K562 (cell line): ENCODE data around the gene CNPY4. TPM values are rescaled to one million over a fixed set of nuclear protein-coding genes. Genes with fewer than 3 reads are reported as not detected.

Experiments used
- ATAC-seq: fragments of 200-7000 bp; cut with Tn5 transposase; 3 replicates; pipeline ENCODE4 v1.9.1; 2020; ENCODE audit warnings: moderate library complexity
- BruUV-seq: library from RNA; stranded (reverse); fragments of 400-500 nt; replicated peaks from 2 replicates; lab custom pipeline; 2021; lab: Mats Ljungman, UMichigan
- CTCF ChIA-PET: fragments of 300-600 bp; formaldehyde crosslinking; extraction: SDS; loops from one replicate; lab custom pipeline; 2021; ENCODE audit warnings: low intra/inter-chr PET ratio; lab: Yijun Ruan, JAX
- POLR2A ChIA-PET: fragments of 300-600, 350-650 bp; sonication (Branson Sonifier 250); formaldehyde crosslinking; extraction: SDS; loops from one replicate; lab custom pipeline; 2021; ENCODE audit warnings: antibody characterized with exemption, inconsistent platforms; lab: Yijun Ruan, JAX
- DNase-seq, 4 experiments: peaks; one replicate each; pipeline versions ENCODE4 v3.0.0 to v3.0.0-alpha.2; 2011 to 2018; ENCODE audit warnings: low spot score in 3 of 4, mixed read lengths in 3 of 4; ENCODE audit errors: extremely low read depth in 1 of 4
- FAIRE-seq: peaks from 2 replicates; lab custom pipeline; 2011; peaks lifted over from hg19 to GRCh38; lab: Jason Lieb, UNC
- H2AFZ ChIP-seq: 2 replicates; pipeline ENCODE4 v1.6.0; 2011; ENCODE audit warnings: low read depth, low read length, control low read depth, inconsistent platforms
- H3K27ac ChIP-seq: fragments of 200-600 bp; 3 replicates; pipeline ENCODE4 v1.8.0; 2011; ENCODE audit warnings: low read depth, mild to moderate bottlenecking, control low read depth, inconsistent platforms, low read length, moderate library complexity, mixed read lengths; ENCODE audit errors: extremely low read depth
- H3K27me3 ChIP-seq, 2 experiments: fragments of 300-600 bp in 1 of 2; 2 replicates in 1 of 2; 3 replicates in 1 of 2; pipeline versions ENCODE4 v1.6.0 to v1.8.0; 2011; ENCODE audit warnings: inconsistent platforms in 2 of 2, low read length in 2 of 2, mild to moderate bottlenecking in 1 of 2, mixed read lengths in 1 of 2, moderate library complexity in 1 of 2; ENCODE audit not compliant: control insufficient read depth in 2 of 2, insufficient read depth in 2 of 2
- H3K36me3 ChIP-seq: fragments of 300-600 bp; 3 replicates; pipeline ENCODE4 v1.8.0; 2011; ENCODE audit warnings: mild to moderate bottlenecking, low read length, inconsistent platforms; ENCODE audit not compliant: control insufficient read depth, insufficient read depth
- H3K4me1 ChIP-seq, 2 experiments: fragments of 200-600 bp in 1 of 2; replicated peaks in 1 of 2; 2 replicates in 1 of 2; 3 replicates in 1 of 2; pipeline versions ENCODE4 v1.5.1 to v1.8.0; 2011; ENCODE audit warnings: inconsistent platforms in 2 of 2, low read length in 2 of 2, mild to moderate bottlenecking in 1 of 2, mixed read lengths in 1 of 2, moderate library complexity in 1 of 2; ENCODE audit not compliant: control insufficient read depth in 2 of 2, insufficient read depth in 2 of 2
- H3K4me2 ChIP-seq: 2 replicates; pipeline ENCODE4 v1.6.1; 2011; ENCODE audit warnings: low read length, control low read depth, inconsistent platforms, mixed read lengths; ENCODE audit not compliant: insufficient read depth
- H3K4me3 ChIP-seq: fragments of 200-600 bp; sonication (generic), shearing (Covaris generic); 2 replicates; pipeline ENCODE4 v1.5.1; 2016; ENCODE audit warnings: control low read depth, inconsistent platforms
- H3K79me2 ChIP-seq: fragments of 200-600 bp; 3 replicates; pipeline ENCODE4 v1.8.0; 2011; ENCODE audit warnings: low read length, inconsistent platforms; ENCODE audit not compliant: control insufficient read depth, insufficient read depth
- H3K9ac ChIP-seq, 2 experiments: 2 replicates each; pipeline versions ENCODE4 v1.6.0 to v1.6.1; 2011; ENCODE audit warnings: low read depth in 2 of 2, low read length in 2 of 2, control low read depth in 1 of 2, inconsistent platforms in 1 of 2, mild to moderate bottlenecking in 1 of 2, mixed read lengths in 1 of 2; ENCODE audit not compliant: insufficient read depth in 1 of 2
- H3K9me1 ChIP-seq: one replicate; pipeline ENCODE4 v1.6.0; 2011; ENCODE audit warnings: inconsistent platforms, mild to moderate bottlenecking, low read length, moderate library complexity; ENCODE audit not compliant: control insufficient read depth, insufficient read depth
- H3K9me3 ChIP-seq: replicated peaks from 2 replicates; pipeline ENCODE4 v1.5.1; 2011; ENCODE audit warnings: low read depth, low read length, inconsistent platforms; ENCODE audit not compliant: control insufficient read depth, insufficient read depth
- H4K20me1 ChIP-seq: replicated peaks from 2 replicates; pipeline ENCODE4 v1.6.1; 2011; ENCODE audit warnings: low read length, inconsistent platforms, mixed read lengths; ENCODE audit not compliant: control insufficient read depth, insufficient read depth
- CBX8 ChIP-seq: fragments of 200-600 bp; sonication (generic); IDR thresholded peaks from 2 replicates; pipeline ENCODE4 v1.6.1; 2012; ENCODE audit warnings: borderline replicate concordance, mixed run types, low read depth, mild to moderate bottlenecking, moderate library complexity, mixed read lengths, low read length, control low read depth, inconsistent platforms; ENCODE audit not compliant: poor library complexity, severe bottlenecking; ENCODE audit errors: extremely low read depth
- CREB3 ChIP-seq: fragments of 450-650 bp; conservative IDR thresholded peaks from 2 replicates; pipeline ENCODE4 v1.6.1; 2016; ENCODE audit warnings: missing genetic modification characterization, low read depth, mild to moderate bottlenecking, missing compliant biosample characterization, moderate library complexity
- CTCF ChIP-seq, 3 experiments: IDR thresholded peaks in 2 of 3; conservative IDR thresholded peaks in 1 of 3; 2 replicates each; pipeline ENCODE4 v1.5.1; 2011 to 2012; ENCODE audit warnings: low read length in 3 of 3, mild to moderate bottlenecking in 3 of 3, control low read depth in 2 of 3, improper control_type of control experiment in 1 of 3, inconsistent platforms in 1 of 3, low read depth in 1 of 3, mixed read lengths in 1 of 3, moderate library complexity in 1 of 3; ENCODE audit not compliant: insufficient read depth in 2 of 3
- GABPB1 ChIP-seq: sonication (generic); formaldehyde crosslinking; IDR thresholded peaks from 2 replicates; pipeline ENCODE4 v1.8.0; 2022; ENCODE audit warnings: mild to moderate bottlenecking, missing genetic modification reagents
- GMEB1 ChIP-seq: fragments of 250-450 bp; sonication (Bioruptor Pico); IDR thresholded peaks from 2 replicates; pipeline ENCODE4 v1.4.0; 2020; ENCODE audit warnings: mild to moderate bottlenecking
- PATZ1 ChIP-seq: fragments of 250-450 bp; sonication (Bioruptor Pico); IDR thresholded peaks from 2 replicates; pipeline ENCODE4 v1.5.0; 2020; ENCODE audit warnings: mild to moderate bottlenecking, borderline replicate concordance
- ZNF277 ChIP-seq: fragments of 250-450 bp; sonication (Bioruptor Pico); IDR thresholded peaks from 2 replicates; pipeline ENCODE4 v1.8.0; 2022; ENCODE audit warnings: inconsistent platforms, mild to moderate bottlenecking, moderate library complexity, borderline replicate concordance
- ZNF311 ChIP-seq: fragments of 250-450 bp; sonication (Bioruptor Pico); IDR thresholded peaks from 2 replicates; pipeline ENCODE4 v1.4.0; 2020; ENCODE audit warnings: mild to moderate bottlenecking, moderate library complexity
- ZNF431 ChIP-seq: sonication (generic); formaldehyde crosslinking; IDR thresholded peaks from 2 replicates; pipeline ENCODE4 v1.8.0; 2022; ENCODE audit warnings: mild to moderate bottlenecking, missing genetic modification reagents
- WGBS: fragments of 100-300 bp; shearing (Covaris generic); methylation state at CpG from one replicate; pipeline ENCODE4 v1.1.6; 2016; ENCODE audit warnings: low coverage, mixed read lengths; ENCODE audit not compliant: insufficient coverage; ENCODE audit errors: missing lambda C conversion rate; 5-methylcytosine and 5-hydroxymethylcytosine counted together
- in situ Hi-C: fragments of 300-500 bp; cut with MboI; formaldehyde crosslinking; loops from 4 replicates; pipeline ENCODE4 v1.15.0; 2018; ENCODE audit warnings: inconsistent platforms, mixed read lengths
- intact Hi-C: fragments of 100-400 bp; cut with micrococcal nuclease; formaldehyde crosslinking; loops from 2 replicates; pipeline ENCODE4 v1.14.2; 2022
- polyA plus RNA-seq, 8 experiments: library from polyadenylated mRNA; depleted of rRNA in 4 of 8; stranded (reverse) in 5 of 8; unstranded in 3 of 8; fragments of >200 nt; fragmentation: Nextera tagmentation in 2 of 8; fragmentation: Illumina TruSeq in 1 of 8; extraction: Ambion mirVana in 2 of 8; extraction: Trizol in 1 of 8; gene quantifications; 2 replicates each; pipeline versions ENCODE4 v1.2.1 to v1.2.3, GENCODE V29; 2011 to 2014; ENCODE audit warnings: inconsistent platforms in 1 of 8, missing spikeins in 1 of 8
- total RNA-seq, 7 experiments: library from RNA; depleted of rRNA in 6 of 7; stranded (reverse); fragments of >200 nt in 6 of 7; fragmentation: Illumina TruSeq in 2 of 7; extraction: Trizol in 2 of 7; gene quantifications; 2 replicates each; pipeline versions ENCODE4 v1.2.1 to v1.2.3, GENCODE V29; 2011 to 2021; ENCODE audit warnings: low replicate concordance in 1 of 7

CNPY4 gene
- total and polyA plus RNA-seq, 9 of the 15 experiments (the other 6 are each of a cell fraction or from before 2014, with no cell fraction given) = 1.9 to 11.2 (median 7.0) TPM

- Histone ChIP-seq H3K9me3 (peaks cover 4% of the 10 kb centered on the region; the same call in 1 of the 2 replicates), H2AFZ (peak within 1 kb of the TSS; percentile 96), H3K4me3 (peak within 1 kb of the TSS; percentile 67), H3K79me2 (peaks cover 47% of the 10 kb centered on the region), H3K27me3 (no peaks in the 10 kb centered on the region), H4K20me1 (no peaks in the 10 kb centered on the region), H3K36me3 (peaks cover 34% of the 10 kb centered on the region), H3K9ac (peak within 1 kb of the TSS; percentile 92 to 98), H3K4me2 (peak within 1 kb of the TSS; percentile 99), H3K27ac (peak within 1 kb of the TSS; percentile 90), H3K9me1 (peaks cover 4% of the 10 kb centered on the region), H3K4me1 (peaks cover 10 to 26% of the 10 kb centered on the region in 2 experiments; a peak in 4 of 5 replicates)
- no TSS peak for BruUV-seq
- FAIRE-seq (peak; percentile 94), DNase-seq (peak; percentile 92 to 100 (median 95)), ATAC-seq (peak; percentile 92)
- intact Hi-C loops (loop anchor here (1.0 to 5.0 kb wide), 8 partner anchors 20 to 168 kb away; partner anchors contain the start of genes AP4M1, CNPY4, MBLAC1 and MCM7), in situ Hi-C loops (no loop called here)
- CTCF ChIA-PET = interaction anchor here (0.6 to 2.2 kb wide), 4 partner anchors 10 to 168 kb away, joined by 3 to 8 read pairs (median 5); no protein-coding TSS in a partner anchor
- under 1% methylated on average over 51 of the region's 55 CpGs for WGBS
- POLR2A ChIA-PET = interaction anchor here (0.6 to 4.4 kb wide), 10 partner anchors 10 to 54 kb away, joined by 3 to 20 read pairs (median 6); partner anchors contain the start of genes AP4M1 and MCM7
- TF ChIP-seq GABPB1 (peak; percentile 99), CREB3 (tag) (no peak), ZNF431 (CRISPR knock-in tag) (peak; percentile 78), CTCF (IDR thresholded peaks at IDR 0.05 in 2 of 3, conservative IDR thresholded peaks at IDR 0.05 in 1 of 3; ENCODE audit: insufficient read depth in 2 of 3, low read depth in 1 of 3, low read length in 3 of 3) (peak; percentile 94 to 96 (median 95)), CBX8 (no peak), GMEB1 (peak; percentile 69), ZNF311 (CRISPR knock-in tag) (no peak), ZNF277 (no peak), PATZ1 (CRISPR knock-in tag) (0 out of 2 replicates have a peak, but pooled peaks have one; percentile 47)
These were observed 37.8 kb upstream of the CNPY4 start, which contains the start of gene ZNF3 for GRCh38 chr7:100081535-100082102. Gene ZNF3, minus strand, starts transcription at chr7:100081723. Its CDS starts 4,366 bp downstream, at chr7:100077357.
